NK-92 treated with Interleukin-12 subunit alpha and Interleukin-12 subunit beta, amount 100 ng/mL, for 24 hours (cell line): ENCODE data around the gene SLC6A9.

Experiments
- DNase-seq: peaks from one replicate; lab custom pipeline; 2025; lab: John Stamatoyannopoulos, UW

Gene SLC6A9

DNA sequence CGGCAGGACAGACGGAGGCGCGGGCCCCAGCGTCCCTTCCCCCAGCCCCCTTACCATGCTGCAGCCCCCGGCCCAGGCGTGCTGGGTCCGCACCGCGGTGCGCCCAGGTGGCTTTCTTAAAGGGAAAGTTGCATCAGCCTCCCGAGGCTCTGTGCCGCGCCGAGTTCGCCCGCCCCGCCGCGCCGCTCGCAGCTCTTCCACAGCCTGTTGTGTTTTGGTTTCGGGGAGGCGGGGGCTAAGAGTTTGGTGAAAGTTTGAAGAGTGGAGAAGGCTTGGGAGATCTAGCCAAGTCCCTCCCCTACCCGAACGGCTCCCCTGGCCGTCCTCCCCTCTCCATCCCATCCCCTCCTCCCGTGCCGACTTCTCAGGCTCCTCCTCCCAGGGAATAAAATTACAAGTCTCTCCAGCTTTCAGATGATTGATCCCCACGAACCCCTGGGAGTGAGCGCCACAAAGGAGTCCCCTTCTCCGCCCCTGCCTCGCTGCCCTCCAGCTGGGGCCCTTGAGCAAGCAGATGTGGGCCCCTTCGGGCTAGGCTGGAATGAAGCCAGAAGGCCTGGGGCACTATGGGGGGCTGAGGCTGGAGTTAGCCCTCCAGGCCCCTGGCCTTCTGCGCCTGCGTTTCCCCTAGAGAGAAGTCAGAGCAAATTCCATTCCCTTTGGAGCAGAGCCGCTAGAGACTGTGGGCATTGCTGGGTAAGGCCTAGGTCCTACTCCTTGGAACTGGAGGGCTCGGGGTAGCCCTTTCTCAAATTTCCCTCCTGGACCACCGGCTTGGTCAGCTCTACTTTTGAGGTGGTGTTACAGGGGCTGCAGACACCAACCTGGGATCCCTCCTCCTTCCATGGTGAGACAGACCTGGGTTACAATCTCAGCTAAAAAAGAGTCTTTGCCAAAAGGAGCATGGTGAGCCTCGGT, at the start of gene SLC6A9:
Gene SLC6A9 (minus strand): TSS at position 211 of the 918 bp plus-strand sequence. CDS start 7,185 bp downstream, outside the sequence.
- DNase-seq, result no peak

GRCh38 chr1:44079566-44079965, 48.3 kb upstream of the SLC6A9 start:
- no peak for DNase-seq

- DNase-seq, result no peak
These were observed 46.8 kb upstream of the SLC6A9 start for GRCh38 chr1:44078104-44078503.

DNA sequence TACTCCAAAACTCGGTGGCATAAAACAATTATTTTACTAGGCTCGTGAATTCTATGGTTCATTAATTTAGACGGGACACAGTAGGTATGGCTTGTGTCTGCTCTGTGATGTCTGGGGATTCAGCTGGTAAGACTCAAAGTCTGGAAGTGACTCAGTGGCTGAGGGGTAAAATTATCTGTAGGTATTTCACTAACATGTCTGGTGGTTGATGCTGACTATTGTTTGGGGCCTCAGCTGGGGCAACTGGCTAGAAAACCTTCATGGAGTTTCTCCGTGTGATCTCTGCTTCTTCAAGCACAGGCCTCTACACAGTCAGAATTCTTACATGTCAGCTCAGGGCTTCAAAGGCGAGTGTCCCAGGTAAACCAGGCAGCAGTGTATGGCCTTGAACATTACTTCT, 46.2 kb upstream of the SLC6A9 start:
- no peak for DNase-seq

DNA sequence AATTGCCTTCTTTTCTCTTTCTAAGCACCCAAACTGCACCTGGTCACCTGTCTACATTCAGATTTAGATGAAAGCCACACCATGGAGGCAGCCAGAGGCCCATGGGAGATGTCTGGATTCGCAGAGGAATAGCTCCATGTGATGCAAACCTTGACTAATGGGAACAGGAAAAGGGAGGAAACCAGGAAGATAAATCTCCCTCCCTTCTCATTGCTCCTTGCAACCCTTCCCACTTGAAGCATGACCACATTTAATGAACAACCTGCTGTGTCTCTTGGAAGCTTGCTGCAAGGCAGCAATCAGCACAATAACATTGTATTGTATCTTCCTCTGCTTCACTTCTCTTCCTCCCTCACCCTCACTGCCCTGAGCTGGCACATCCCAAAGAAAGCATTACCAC, 44.8 kb upstream of the SLC6A9 start:
- DNase-seq, result no peak

GRCh38 chr1:44074415-44074814, 43.2 kb upstream of the SLC6A9 start:
- DNase-seq, result no peak

- no peak for DNase-seq
These were observed 42.3 kb upstream of the SLC6A9 start for GRCh38 chr1:44073528-44073927.

DNA sequence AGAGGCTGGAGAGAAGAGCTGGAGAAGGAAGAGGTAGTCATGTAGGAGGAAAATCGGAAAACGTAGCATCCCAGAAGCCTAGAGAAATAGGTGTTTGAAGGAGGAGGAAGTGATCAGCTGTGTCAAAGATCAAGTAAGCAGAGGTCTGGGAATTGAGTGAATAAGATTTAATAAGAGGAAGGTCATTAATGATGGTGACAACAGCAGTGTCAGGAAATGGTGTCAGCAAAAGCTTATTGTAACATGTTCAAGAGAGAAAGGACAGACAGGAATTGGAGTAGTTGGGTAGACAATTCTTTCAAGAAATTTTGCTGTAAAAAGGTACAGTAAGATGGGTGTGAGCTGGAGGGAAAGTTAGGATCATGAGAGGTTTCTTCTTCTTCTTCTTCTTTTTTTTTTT, 41.6 kb upstream of the SLC6A9 start:
- DNase-seq, result no peak

GRCh38 chr1:44072204-44072603, 40.9 kb upstream of the SLC6A9 start:
- DNase-seq, result no peak

GRCh38 chr1:44071461-44071860, 40.2 kb upstream of the SLC6A9 start:
- DNase-seq, result no peak

GRCh38 chr1:44068442-44068921, 37.2 kb upstream of the SLC6A9 start:
- no peak for DNase-seq

- no peak for DNase-seq
These were observed 36.3 kb upstream of the SLC6A9 start for GRCh38 chr1:44067266-44068250.

- no peak for DNase-seq
These were observed 31.5 kb upstream of the SLC6A9 start for GRCh38 chr1:44062656-44063179.

DNA sequence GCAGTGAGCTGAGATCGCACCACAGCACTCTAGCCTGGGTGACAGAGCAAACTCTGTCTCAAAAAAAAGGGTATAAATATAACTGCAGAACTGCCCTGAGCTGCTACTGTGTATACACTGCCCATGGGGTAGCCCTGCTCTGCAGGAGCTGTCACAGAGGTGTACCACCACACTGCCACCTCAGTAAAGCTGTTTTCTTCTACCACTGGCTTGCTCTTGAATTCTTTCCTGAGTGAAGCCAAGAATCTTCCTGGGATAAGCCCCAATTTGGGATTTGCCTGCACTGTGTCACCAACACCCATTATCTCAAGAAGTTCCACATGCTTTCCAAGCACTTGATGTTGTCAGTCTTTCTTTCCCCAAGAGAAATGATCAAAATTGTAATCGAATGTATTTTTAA, 30.6 kb upstream of the SLC6A9 start:
- no peak for DNase-seq

DNA sequence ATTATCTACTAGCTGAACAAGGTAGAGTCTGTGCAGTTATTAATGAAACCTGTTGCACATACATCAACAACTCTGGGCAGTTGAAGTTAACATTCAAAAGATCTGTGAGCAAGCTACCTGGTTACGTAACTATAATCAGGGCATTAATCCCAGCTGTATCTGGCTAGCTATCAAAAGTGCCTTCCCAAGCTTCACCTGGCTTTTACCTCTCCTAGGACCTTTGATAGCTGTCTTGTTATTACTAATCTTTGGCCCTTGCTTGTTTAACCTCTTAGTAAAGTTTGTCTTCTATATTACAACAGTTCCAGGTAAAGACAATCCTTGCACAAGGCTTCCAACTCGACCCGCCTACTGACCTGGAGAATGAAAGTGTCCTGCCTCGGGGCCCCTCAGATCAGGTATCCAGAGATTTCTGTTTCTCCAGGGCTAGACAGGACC, 29.6 kb upstream of the SLC6A9 start:
- DNase-seq, result no peak

GRCh38 chr1:44059664-44060355, 28.5 kb upstream of the SLC6A9 start:
- DNase-seq, result no peak

DNA sequence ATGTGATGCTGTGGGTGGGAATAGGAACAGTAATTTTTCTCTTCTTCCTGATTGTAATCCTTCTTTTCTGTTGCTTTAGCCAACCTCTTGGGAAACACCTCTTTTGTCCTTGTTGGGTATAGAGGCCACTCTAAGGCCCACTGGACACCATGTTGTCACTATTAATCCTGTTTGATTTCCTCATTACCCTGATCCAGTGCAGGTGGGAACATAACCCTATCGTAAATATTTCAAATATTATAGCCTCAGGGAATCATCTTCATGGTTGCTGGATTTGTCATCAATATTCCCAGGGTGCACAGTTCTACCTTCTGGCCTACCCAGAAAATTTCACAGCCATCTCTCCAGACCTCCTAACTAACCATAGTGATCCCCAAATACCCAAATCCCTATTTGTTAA, 27.9 kb upstream of the SLC6A9 start:
- no peak for DNase-seq

GRCh38 chr1:44057293-44057692, 26.0 kb upstream of the SLC6A9 start:
- DNase-seq, result no peak

DNA sequence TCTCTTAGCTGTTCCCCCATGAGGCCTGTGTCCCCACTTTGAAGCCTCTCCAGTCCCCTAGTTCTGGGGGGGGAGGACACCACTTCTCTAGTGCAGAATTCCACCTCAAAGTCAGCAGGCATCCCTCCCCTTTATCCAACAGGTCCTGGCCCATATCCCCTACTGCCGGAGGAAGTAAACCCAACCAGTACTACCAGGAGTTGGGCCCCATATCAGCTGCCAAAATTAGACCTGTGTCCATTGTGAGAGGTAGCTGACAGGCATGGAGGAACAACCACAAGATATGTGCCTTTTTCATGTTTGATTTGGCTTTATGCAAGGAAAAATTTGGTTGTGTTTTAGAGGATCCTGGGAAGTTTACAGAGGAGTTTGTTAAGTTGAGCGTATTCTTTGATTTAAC, 22.1 kb upstream of the SLC6A9 start:
- no peak for DNase-seq

DNA sequence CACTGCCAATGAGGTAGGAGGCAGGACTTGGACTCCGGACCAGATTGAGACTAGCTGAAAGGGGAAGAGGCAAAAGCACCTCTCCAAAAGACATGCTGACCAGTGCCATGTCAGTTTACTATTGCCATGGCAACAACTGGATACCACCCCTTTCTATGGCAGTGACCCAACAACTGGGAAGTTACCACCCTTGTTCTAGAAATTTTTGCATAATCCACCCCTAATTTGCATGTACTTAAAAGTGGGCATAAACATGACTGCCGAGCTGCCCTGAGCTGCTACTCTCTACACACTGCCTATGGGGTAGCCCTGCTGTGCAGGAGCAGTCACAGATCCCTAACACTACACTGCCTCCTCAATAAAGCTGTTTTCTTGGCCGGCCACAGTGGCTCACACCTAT, 19.0 kb upstream of the SLC6A9 start:
- DNase-seq, result no peak

GRCh38 chr1:44049839-44050238, 18.6 kb upstream of the SLC6A9 start:
- DNase-seq, result no peak
